ENCODE data around the gene GUCA1C. TPM values are rescaled to one million over a fixed set of nuclear protein-coding genes. Genes with fewer than 3 reads are reported as not detected.

The GUCA1C gene
- total and polyA plus RNA-seq, 4 donors = 0.20 TPM; not detected in 3

DNA sequence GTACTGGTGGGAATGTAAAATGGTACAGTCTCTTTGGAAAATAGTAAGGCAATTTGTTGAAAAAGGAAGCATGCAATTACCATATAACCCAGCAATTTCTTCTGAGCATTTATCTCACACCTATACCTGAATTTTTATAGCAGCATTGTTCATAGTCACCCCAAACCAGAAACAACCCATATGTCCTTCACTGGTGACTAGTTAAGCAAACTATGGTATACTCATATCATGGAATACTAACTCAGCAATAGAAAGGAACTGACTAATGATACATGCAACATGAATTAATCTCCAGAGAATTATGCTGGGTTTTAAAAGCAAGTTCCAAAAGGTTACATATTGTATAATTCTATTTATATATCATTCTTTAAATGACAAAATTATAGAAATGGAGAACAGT lies 70.9 kb downstream of the GUCA1C start:
- no peak for DNase-seq (ENCODE audit: low read depth in 4 of 6, low spot score in 6 of 6)
- no peaks in the 10 kb centered on the region for H3K36me3 ChIP-seq (ENCODE audit: control insufficient read depth, insufficient read depth, low read length)
- H3K27ac ChIP-seq (ENCODE audit: low read depth, low read length) = no peak overlapping the region
- H3K4me1 ChIP-seq (ENCODE audit: control insufficient read depth, insufficient read depth, low read length) = no peaks in the 10 kb centered on the region
- no peaks in the 10 kb centered on the region for H3K27me3 ChIP-seq (ENCODE audit: control insufficient read depth, insufficient read depth, low read length)
- no peak overlapping the region for H3K4me3 ChIP-seq (ENCODE audit: low read depth, low read length)
- H3K9me3 ChIP-seq (ENCODE audit: control insufficient read depth, insufficient read depth, low read length) = no peaks in the 10 kb centered on the region

DNA sequence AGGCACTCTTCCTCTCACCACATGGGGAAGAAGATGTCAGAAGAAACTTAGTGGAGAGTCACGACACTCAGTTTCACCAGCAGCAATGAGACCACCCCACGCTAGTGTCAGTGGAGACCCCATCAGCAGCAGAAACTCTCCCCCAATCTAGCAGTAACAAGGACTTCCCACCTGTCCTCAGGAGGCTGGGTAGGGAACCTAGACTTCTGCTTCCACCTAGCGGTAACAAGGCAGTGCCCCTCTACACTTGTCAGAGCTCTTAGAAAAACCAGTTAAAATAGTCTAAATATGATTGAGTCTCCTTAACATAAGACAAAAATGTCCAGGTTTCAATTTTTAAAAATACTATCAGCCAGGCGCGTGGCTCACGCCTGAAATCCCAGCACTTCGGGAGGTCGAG lies 73.8 kb downstream of the GUCA1C start:
- no peak for DNase-seq (ENCODE audit: low read depth in 4 of 6, low spot score in 6 of 6)
- Histone ChIP-seq H3K4me1 (ENCODE audit: control insufficient read depth, insufficient read depth, low read length) (no peaks in the 10 kb centered on the region), H3K27ac (ENCODE audit: low read depth, low read length) (no peak overlapping the region), H3K36me3 (ENCODE audit: control insufficient read depth, insufficient read depth, low read length) (no peaks in the 10 kb centered on the region), H3K4me3 (ENCODE audit: low read depth, low read length) (no peak overlapping the region), H3K27me3 (ENCODE audit: control insufficient read depth, insufficient read depth, low read length) (no peaks in the 10 kb centered on the region), H3K9me3 (ENCODE audit: control insufficient read depth, insufficient read depth, low read length) (no peaks in the 10 kb centered on the region)
- 100% methylated on average over 1 of the region's 8 CpGs for WGBS (ENCODE audit: insufficient coverage)

DNA sequence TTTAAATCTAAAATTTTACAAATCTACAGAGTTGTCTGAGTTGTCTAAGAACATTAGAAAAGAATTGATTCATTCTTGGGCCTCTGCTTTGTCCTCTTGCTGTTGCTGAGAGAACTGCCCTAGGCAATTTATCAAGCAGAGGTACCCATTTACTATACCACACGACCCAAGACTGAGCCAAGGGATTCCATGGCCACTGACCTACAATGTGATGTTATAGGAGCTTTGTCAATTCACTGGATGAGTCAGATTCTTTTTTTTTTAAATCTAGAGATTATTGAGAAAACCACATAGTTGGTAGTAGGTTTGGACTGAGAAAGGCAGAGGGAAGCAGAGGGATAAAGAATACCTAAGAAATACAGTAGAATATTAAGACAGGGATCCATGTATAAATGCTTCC lies 75.8 kb downstream of the GUCA1C start:
- no peak overlapping the region for H3K27ac ChIP-seq (ENCODE audit: low read depth, low read length)
- no peaks in the 10 kb centered on the region for H3K36me3 ChIP-seq (ENCODE audit: control insufficient read depth, insufficient read depth, low read length)
- no peaks in the 10 kb centered on the region for H3K4me1 ChIP-seq (ENCODE audit: control insufficient read depth, insufficient read depth, low read length)
- no CpG with 5 or more reads among the region's 1 CpG for whole genome bisulfite sequencing (ENCODE audit: insufficient coverage)
- no peaks in the 10 kb centered on the region for H3K27me3 ChIP-seq (ENCODE audit: control insufficient read depth, insufficient read depth, low read length)
- no peaks in the 10 kb centered on the region for H3K9me3 ChIP-seq (ENCODE audit: control insufficient read depth, insufficient read depth, low read length)
- DNase-seq (ENCODE audit: low read depth in 4 of 6, low spot score in 6 of 6) = no peak
- no peak overlapping the region for H3K4me3 ChIP-seq (ENCODE audit: low read depth, low read length)

DNA sequence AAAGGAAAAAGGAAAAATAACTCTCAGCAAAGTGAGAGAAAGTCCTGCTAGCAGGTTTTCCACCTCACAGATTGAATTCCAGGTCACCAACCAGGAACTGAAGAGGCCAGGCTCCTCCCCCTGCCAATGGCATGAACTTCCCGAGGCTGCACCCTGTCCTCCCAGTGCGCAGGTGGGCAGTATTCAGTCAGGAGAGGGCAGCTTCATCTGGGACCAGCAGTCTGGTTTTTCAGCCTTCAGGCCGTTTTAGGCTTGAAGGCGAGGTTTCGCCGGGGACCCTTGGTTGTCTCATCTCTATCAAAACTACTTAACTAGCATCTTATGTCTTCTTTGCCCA lies 89.9 kb downstream of the GUCA1C start:
- Histone ChIP-seq H3K27ac (ENCODE audit: low read depth, low read length) (no peak overlapping the region), H3K36me3 (ENCODE audit: control insufficient read depth, insufficient read depth, low read length) (no peaks in the 10 kb centered on the region), H3K27me3 (ENCODE audit: control insufficient read depth, insufficient read depth, low read length) (no peaks in the 10 kb centered on the region), H3K4me3 (ENCODE audit: low read depth, low read length) (no peak overlapping the region), H3K9me3 (ENCODE audit: control insufficient read depth, insufficient read depth, low read length) (no peaks in the 10 kb centered on the region), H3K4me1 (ENCODE audit: control insufficient read depth, insufficient read depth, low read length) (no peaks in the 10 kb centered on the region)
- no peak for DNase-seq (ENCODE audit: low read depth in 4 of 6, low spot score in 6 of 6)
- 91% methylated on average over 6 of the region's 6 CpGs for WGBS (ENCODE audit: insufficient coverage)

DNA sequence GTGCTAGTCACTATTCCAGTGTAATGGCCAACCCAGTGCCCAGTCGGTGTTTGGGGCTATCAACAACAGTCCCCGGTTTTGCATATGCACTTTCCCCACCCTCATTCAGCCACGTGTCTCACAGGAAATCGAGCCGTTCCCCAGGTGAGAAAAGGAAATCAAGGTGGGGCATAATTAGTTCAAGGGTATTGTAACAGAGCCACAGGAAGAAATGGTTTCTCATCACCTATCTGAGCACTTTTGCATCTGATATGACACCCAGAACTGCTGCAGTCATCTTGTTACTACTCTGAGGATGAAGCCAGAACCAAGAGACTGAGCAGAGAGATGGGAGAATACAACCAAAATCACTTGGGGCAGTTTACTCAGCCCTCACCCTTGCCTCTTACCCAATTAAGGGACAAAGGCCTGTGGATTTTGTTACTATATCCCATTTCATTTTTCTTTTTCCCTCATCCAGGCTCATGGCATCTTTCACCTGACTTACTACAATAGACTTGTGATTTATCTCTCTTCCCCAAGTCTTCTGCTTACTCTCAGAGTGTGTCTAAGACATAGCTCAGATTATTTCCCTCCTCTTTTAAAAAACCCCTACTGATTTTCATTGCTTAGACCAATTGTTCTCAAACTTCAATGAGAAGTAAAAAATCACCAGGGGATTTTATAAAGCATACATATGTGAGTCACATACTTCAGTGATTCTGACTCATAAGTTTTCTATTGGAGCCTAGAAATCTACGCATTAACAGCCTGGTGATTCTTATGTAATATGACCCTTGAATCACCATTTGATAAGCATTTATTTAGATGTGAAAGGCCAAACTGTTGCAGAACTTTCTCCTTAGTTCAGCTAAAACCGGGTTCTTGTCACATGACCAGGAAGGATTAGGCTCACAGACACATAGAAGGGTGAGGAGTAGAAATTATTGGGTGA lies 90.5 kb downstream of the GUCA1C start:
- Histone ChIP-seq H3K4me3 (ENCODE audit: low read depth, low read length) (no peak overlapping the region), H3K4me1 (ENCODE audit: control insufficient read depth, insufficient read depth, low read length) (no peaks in the 10 kb centered on the region), H3K27me3 (ENCODE audit: control insufficient read depth, insufficient read depth, low read length) (no peaks in the 10 kb centered on the region), H3K27ac (ENCODE audit: low read depth, low read length) (no peak overlapping the region), H3K9me3 (ENCODE audit: control insufficient read depth, insufficient read depth, low read length) (no peaks in the 10 kb centered on the region), H3K36me3 (ENCODE audit: control insufficient read depth, insufficient read depth, low read length) (no peaks in the 10 kb centered on the region)
- WGBS (ENCODE audit: insufficient coverage) = 70% methylated on average over 1 of the region's 7 CpGs
- DNase-seq (ENCODE audit: low read depth in 4 of 6, low spot score in 6 of 6) = no peak

DNA sequence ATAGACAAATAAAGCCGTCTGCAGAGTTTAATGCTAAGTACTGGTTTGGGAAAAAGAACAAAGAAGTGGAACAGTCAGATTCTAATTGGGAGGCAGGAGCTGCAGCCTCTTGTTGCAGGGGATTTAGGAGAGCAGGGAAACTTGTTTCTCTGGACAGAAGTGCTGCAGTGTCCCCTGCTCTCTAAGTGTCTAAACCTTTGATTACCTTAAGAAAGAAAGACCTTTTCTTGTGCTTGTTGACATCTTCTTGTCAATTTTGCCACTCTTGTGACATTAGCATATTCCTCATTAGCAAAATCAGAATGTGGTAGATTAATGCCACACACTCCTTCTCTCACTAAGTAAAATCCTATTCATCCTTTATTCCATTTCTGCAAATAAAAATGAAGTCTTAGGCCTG lies 92.3 kb downstream of the GUCA1C start:
- no peak overlapping the region for H3K27ac ChIP-seq (ENCODE audit: low read depth, low read length)
- H3K27me3 ChIP-seq (ENCODE audit: control insufficient read depth, insufficient read depth, low read length) = no peaks in the 10 kb centered on the region
- no peaks in the 10 kb centered on the region for H3K9me3 ChIP-seq (ENCODE audit: control insufficient read depth, insufficient read depth, low read length)
- no peak overlapping the region for H3K4me3 ChIP-seq (ENCODE audit: low read depth, low read length)
- no peaks in the 10 kb centered on the region for H3K36me3 ChIP-seq (ENCODE audit: control insufficient read depth, insufficient read depth, low read length)
- 0% methylated on average over 1 of the region's 1 CpG for WGBS (ENCODE audit: insufficient coverage)
- H3K4me1 ChIP-seq (ENCODE audit: control insufficient read depth, insufficient read depth, low read length) = no peaks in the 10 kb centered on the region
- DNase-seq (ENCODE audit: low read depth in 4 of 6, low spot score in 6 of 6) = no peak

Other genes with a start within 250 kb of the GUCA1C start
- gene RETNLB, start 196.5 kb downstream of the GUCA1C start, total RNA-seq = not detected
- not detected for gene RETNLB, start 196.5 kb downstream of the GUCA1C start, polyA plus RNA-seq (ENCODE audit: insufficient read length in 2 of 2)
- under 1 TPM in 1 of 2 donors, not detected in 1; 0.20 TPM for gene TRAT1, start 131.1 kb downstream of the GUCA1C start, total RNA-seq
- gene TRAT1, start 131.1 kb downstream of the GUCA1C start, polyA plus RNA-seq (ENCODE audit: insufficient read length in 2 of 2) = not detected
- under 1 TPM; 0.06 to 0.59 TPM for gene MORC1, start 164.3 kb upstream of the GUCA1C start, total RNA-seq
- under 1 TPM; 0.08 to 0.14 TPM for gene MORC1, start 164.3 kb upstream of the GUCA1C start, polyA plus RNA-seq (ENCODE audit: insufficient read length in 2 of 2)
- gene C3orf85, start 182.8 kb upstream of the GUCA1C start, total RNA-seq = not detected
- gene C3orf85, start 182.8 kb upstream of the GUCA1C start, polyA plus RNA-seq (ENCODE audit: insufficient read length in 2 of 2) = under 1 TPM in 1 of 2 donors, not detected in 1; 0.21 TPM

Data from spinal cord (tissue), 10 donors.